HepG2 (cell line): ENCODE measurements around the gene IQGAP3. TPM values are rescaled to one million over a fixed set of nuclear protein-coding genes. Genes with fewer than 3 reads are reported as not detected.

Experiments
- AHR ChIP-seq: IDR thresholded peaks from 2 replicates; pipeline ENCODE4 v1.6.1; 2018; ENCODE audit warnings: missing genetic modification reagents, missing compliant biosample characterization
- ATM ChIP-seq: fragments of 450-650 bp; IDR thresholded peaks from 2 replicates; pipeline ENCODE4 v1.7.1; 2017; ENCODE audit warnings: mild to moderate bottlenecking, borderline replicate concordance
- ATRX ChIP-seq: sonication (generic); formaldehyde crosslinking; IDR thresholded peaks from 2 replicates; pipeline ENCODE4 v1.4.0; 2020; ENCODE audit warnings: missing genetic modification reagents, borderline replicate concordance
- CBFB ChIP-seq: sonication (generic); formaldehyde crosslinking; IDR thresholded peaks from 2 replicates; pipeline ENCODE4 v1.4.0; 2020; ENCODE audit warnings: missing genetic modification reagents
- KDM5A ChIP-seq: fragments of 200-600 bp; sonication (generic); IDR thresholded peaks from 2 replicates; pipeline ENCODE4 v1.7.0; 2018; ENCODE audit warnings: antibody characterized with exemption, mild to moderate bottlenecking, low read length, borderline replicate concordance
- NFYC ChIP-seq: IDR thresholded peaks from 2 replicates; pipeline ENCODE4 v1.6.1; 2016; ENCODE audit warnings: missing genetic modification reagents, missing compliant biosample characterization
- NR1H2 ChIP-seq: sonication (generic); formaldehyde crosslinking; IDR thresholded peaks from 2 replicates; pipeline ENCODE4 v1.8.1; 2022; ENCODE audit warnings: low read depth, missing genetic modification reagents, borderline replicate concordance
- PCBP2 ChIP-seq: fragments of 200-400 bp; formaldehyde crosslinking; optimal IDR thresholded peaks from 2 replicates; pipeline ENCODE3; 2018; ENCODE audit warnings: low read length, low read depth; ENCODE audit not compliant: poor library complexity, severe bottlenecking
- SPEN ChIP-seq: sonication (generic); formaldehyde crosslinking; IDR thresholded peaks from 2 replicates; pipeline ENCODE4 v1.5.1; 2020; ENCODE audit warnings: low read depth, mild to moderate bottlenecking, missing genetic modification reagents
- ZKSCAN8 ChIP-seq: IDR thresholded peaks from 2 replicates; pipeline ENCODE4 v1.6.1; 2016; ENCODE audit warnings: borderline replicate concordance, missing genetic modification reagents, missing compliant biosample characterization
- ZNF263 ChIP-seq: sonication (generic); formaldehyde crosslinking; IDR thresholded peaks from 2 replicates; pipeline ENCODE4 v1.4.0; 2020; ENCODE audit warnings: missing genetic modification reagents
- ZNF292 ChIP-seq: sonication (generic); formaldehyde crosslinking; IDR thresholded peaks from 2 replicates; pipeline ENCODE4 v1.8.1; 2022; ENCODE audit warnings: mild to moderate bottlenecking, low read depth, missing genetic modification reagents, borderline replicate concordance
- ZNF549 ChIP-seq: sonication (generic); formaldehyde crosslinking; IDR thresholded peaks from 2 replicates; pipeline ENCODE4 v1.5.0; 2020; ENCODE audit warnings: missing genetic modification reagents
- polyA plus RNA-seq, 8 experiments: library from polyadenylated mRNA; depleted of rRNA in 3 of 8; stranded (reverse) in 7 of 8; unstranded in 1 of 8; fragments of >200 nt; fragmentation: Illumina TruSeq in 4 of 8; extraction: Trizol in 4 of 8; gene quantifications; 2 replicates each; pipeline versions ENCODE4 v1.2.1 to v1.2.3, GENCODE V29; 2011 to 2016; ENCODE audit warnings: low read depth in 4 of 8, missing spikeins in 1 of 8, mixed read lengths in 1 of 8; ENCODE audit not compliant: insufficient read depth in 1 of 8
- total RNA-seq, 5 experiments: library from RNA; depleted of rRNA; stranded (reverse); fragments of >200 nt; fragmentation: Illumina TruSeq; extraction: Trizol; gene quantifications; 2 replicates each; pipeline ENCODE4 v1.2.3, GENCODE V29; 2016; ENCODE audit warnings: low read depth in 1 of 5
- TF ChIP-seq, protein P1 (sequence below): sonication (generic); formaldehyde crosslinking; IDR thresholded peaks from 2 replicates; pipeline ENCODE4 v1.9.0; 2022; ENCODE audit warnings: low read depth, missing genetic modification reagents
- TF ChIP-seq, protein P2 (sequence below): IDR thresholded peaks from 2 replicates; pipeline ENCODE4 v1.6.1; 2016; ENCODE audit warnings: missing compliant biosample characterization, missing genetic modification reagents, borderline replicate concordance
- TF ChIP-seq, protein P3 (sequence below): IDR thresholded peaks from 2 replicates; pipeline ENCODE4 v1.6.1; 2016; ENCODE audit warnings: mild to moderate bottlenecking
- TF ChIP-seq, protein P4 (sequence below), 2 experiments: sonication (generic) in 1 of 2; formaldehyde crosslinking in 1 of 2; IDR thresholded peaks; 2 replicates each; pipeline versions ENCODE4 v1.4.0 to v1.6.1; 2018 to 2020; ENCODE audit warnings: missing genetic modification reagents in 2 of 2, borderline replicate concordance in 1 of 2, low read depth in 1 of 2, mild to moderate bottlenecking in 1 of 2, missing biosample characterization in 1 of 2
- TF ChIP-seq, protein P5 (sequence below): sonication (generic); formaldehyde crosslinking; IDR thresholded peaks from 2 replicates; pipeline ENCODE4 v1.4.0; 2020; ENCODE audit warnings: missing genetic modification reagents, borderline replicate concordance

Gene IQGAP3
- total and polyA plus RNA-seq, 2 of the 13 experiments (the other 11 are each of a cell fraction or from before 2014, with no cell fraction given), result 13.5 to 14.1 TPM

DNA sequence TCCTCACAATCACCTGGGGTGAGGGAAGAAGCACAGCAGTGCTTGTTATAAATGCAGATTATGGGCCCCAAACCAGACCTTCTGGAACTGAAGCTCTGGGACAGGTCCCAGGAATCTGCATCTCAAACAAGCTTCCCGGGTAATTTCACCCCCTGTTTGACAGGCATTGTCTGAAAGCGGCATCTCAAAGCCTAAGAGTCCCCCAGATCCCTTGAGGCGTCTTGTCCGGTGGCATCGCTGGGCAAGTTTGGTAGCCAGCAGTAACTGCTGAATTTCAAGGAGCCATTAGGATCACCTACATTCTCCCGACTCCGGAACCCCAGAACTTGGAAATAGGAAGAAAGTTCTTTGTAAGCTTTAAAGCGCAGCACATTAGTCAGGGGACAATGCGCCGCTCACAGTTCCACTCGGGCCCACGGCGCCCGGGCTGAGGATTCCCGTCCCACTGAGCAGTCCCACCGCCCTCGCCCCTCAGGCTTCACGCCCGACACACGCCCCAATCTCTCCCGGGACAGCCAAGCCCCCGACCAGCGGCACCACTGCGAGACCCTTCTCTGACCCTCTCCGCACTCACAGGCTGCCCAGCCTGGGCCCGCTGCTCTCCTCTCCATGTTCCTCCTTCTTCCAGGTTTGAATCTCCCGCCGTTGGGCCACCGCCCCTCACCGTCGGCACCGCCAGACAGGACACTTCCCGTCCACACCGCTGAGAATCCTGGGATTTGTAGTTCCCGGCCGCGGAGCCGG lies at the start of gene IQGAP3 (continued):
- TF ChIP-seq ATM (no peak), ZKSCAN8 (no peak), PCBP2 (no peak), NFYC (peak; percentile 55; the same call in 1 of the 2 replicates), ZNF549 (no peak), NR1H2 (no peak), ZNF292 (CRISPR knock-in tag) (no peak), ZNF263 (CRISPR knock-in tag) (0 out of 2 replicates have a peak, but pooled peaks have one; percentile 18), CBFB (CRISPR knock-in tag) (no peak; the same call in 1 of the 2 replicates), AHR (no peak), SPEN (CRISPR knock-in tag) (peak; percentile 49; the same call in 1 of the 2 replicates), KDM5A (peak; percentile 86), ATRX (CRISPR knock-in tag) (no peak)
- TF ChIP-seq, protein P1, sequence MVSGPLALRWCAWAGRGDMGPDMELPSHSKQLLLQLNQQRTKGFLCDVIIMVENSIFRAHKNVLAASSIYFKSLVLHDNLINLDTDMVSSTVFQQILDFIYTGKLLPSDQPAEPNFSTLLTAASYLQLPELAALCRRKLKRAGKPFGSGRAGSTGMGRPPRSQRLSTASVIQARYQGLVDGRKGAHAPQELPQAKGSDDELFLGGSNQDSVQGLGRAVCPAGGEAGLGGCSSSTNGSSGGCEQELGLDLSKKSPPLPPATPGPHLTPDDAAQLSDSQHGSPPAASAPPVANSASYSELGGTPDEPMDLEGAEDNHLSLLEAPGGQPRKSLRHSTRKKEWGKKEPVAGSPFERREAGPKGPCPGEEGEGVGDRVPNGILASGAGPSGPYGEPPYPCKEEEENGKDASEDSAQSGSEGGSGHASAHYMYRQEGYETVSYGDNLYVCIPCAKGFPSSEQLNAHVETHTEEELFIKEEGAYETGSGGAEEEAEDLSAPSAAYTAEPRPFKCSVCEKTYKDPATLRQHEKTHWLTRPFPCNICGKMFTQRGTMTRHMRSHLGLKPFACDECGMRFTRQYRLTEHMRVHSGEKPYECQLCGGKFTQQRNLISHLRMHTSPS (CRISPR knock-in tag), result no peak
- TF ChIP-seq, protein P2, sequence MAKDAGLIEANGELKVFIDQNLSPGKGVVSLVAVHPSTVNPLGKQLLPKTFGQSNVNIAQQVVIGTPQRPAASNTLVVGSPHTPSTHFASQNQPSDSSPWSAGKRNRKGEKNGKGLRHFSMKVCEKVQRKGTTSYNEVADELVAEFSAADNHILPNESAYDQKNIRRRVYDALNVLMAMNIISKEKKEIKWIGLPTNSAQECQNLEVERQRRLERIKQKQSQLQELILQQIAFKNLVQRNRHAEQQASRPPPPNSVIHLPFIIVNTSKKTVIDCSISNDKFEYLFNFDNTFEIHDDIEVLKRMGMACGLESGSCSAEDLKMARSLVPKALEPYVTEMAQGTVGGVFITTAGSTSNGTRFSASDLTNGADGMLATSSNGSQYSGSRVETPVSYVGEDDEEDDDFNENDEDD (CRISPR knock-in tag), result peak; percentile 100
- TF ChIP-seq, protein P3, sequence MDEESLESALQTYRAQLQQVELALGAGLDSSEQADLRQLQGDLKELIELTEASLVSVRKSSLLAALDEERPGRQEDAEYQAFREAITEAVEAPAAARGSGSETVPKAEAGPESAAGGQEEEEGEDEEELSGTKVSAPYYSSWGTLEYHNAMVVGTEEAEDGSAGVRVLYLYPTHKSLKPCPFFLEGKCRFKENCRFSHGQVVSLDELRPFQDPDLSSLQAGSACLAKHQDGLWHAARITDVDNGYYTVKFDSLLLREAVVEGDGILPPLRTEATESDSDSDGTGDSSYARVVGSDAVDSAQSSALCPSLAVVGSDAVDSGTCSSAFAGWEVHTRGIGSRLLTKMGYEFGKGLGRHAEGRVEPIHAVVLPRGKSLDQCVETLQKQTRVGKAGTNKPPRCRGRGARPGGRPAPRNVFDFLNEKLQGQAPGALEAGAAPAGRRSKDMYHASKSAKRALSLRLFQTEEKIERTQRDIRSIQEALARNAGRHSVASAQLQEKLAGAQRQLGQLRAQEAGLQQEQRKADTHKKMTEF (CRISPR knock-in tag), result peak; percentile 44; the same call in 1 of the 2 replicates
- TF ChIP-seq, protein P4, sequence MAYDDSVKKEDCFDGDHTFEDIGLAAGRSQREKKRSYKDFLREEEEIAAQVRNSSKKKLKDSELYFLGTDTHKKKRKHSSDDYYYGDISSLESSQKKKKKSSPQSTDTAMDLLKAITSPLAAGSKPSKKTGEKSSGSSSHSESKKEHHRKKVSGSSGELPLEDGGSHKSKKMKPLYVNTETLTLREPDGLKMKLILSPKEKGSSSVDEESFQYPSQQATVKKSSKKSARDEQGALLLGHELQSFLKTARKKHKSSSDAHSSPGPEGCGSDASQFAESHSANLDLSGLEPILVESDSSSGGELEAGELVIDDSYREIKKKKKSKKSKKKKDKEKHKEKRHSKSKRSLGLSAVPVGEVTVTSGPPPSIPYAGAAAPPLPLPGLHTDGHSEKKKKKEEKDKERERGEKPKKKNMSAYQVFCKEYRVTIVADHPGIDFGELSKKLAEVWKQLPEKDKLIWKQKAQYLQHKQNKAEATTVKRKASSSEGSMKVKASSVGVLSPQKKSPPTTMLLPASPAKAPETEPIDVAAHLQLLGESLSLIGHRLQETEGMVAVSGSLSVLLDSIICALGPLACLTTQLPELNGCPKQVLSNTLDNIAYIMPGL (CRISPR knock-in tag; IDR thresholded peaks at IDR 0.05; ENCODE audit: borderline replicate concordance in 1 of 2, low read depth in 1 of 2), result peak in 1 of 2 experiments; percentile 55; a peak in 2 of 4 replicates
- TF ChIP-seq, protein P5, sequence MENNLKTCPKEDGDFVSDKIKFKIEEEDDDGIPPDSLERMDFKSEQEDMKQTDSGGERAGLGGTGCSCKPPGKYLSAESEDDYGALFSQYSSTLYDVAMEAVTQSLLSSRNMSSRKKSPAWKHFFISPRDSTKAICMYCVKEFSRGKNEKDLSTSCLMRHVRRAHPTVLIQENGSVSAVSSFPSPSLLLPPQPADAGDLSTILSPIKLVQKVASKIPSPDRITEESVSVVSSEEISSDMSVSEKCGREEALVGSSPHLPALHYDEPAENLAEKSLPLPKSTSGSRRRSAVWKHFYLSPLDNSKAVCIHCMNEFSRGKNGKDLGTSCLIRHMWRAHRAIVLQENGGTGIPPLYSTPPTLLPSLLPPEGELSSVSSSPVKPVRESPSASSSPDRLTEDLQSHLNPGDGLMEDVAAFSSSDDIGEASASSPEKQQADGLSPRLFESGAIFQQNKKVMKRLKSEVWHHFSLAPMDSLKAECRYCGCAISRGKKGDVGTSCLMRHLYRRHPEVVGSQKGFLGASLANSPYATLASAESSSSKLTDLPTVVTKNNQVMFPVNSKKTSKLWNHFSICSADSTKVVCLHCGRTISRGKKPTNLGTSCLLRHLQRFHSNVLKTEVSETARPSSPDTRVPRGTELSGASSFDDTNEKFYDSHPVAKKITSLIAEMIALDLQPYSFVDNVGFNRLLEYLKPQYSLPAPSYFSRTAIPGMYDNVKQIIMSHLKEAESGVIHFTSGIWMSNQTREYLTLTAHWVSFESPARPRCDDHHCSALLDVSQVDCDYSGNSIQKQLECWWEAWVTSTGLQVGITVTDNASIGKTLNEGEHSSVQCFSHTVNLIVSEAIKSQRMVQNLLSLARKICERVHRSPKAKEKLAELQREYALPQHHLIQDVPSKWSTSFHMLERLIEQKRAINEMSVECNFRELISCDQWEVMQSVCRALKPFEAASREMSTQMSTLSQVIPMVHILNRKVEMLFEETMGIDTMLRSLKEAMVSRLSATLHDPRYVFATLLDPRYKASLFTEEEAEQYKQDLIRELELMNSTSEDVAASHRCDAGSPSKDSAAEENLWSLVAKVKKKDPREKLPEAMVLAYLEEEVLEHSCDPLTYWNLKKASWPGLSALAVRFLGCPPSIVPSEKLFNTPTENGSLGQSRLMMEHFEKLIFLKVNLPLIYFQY (CRISPR knock-in tag), result 0 out of 2 replicates have a peak, but pooled peaks have one; percentile 46
